H9 (cell line): ENCODE measurements around the gene PARVB. TPM values are rescaled to one million over a fixed set of nuclear protein-coding genes. Genes with fewer than 3 reads are reported as not detected.
A peak's percentile ranks its signal among the peaks of the same experiment; 100 is the strongest.

Source experiments
- DNase-seq: peaks from one replicate; pipeline ENCODE4 v3.0.0-alpha.2; 2017
- H2AFZ ChIP-seq: one replicate; pipeline ENCODE4 v1.6.1; 2013; ENCODE audit warnings: mild to moderate bottlenecking, low read length, control low read depth, moderate library complexity
- H2AK5ac ChIP-seq: 2 replicates; pipeline ENCODE4 v1.6.1; 2013; ENCODE audit warnings: low read length, control low read depth, mixed read lengths; ENCODE audit not compliant: insufficient read length
- H2BK120ac ChIP-seq: one replicate; pipeline ENCODE4 v1.6.1; 2013; ENCODE audit warnings: low read depth, mild to moderate bottlenecking, low read length, control low read depth, inconsistent platforms; ENCODE audit not compliant: poor library complexity, severe bottlenecking
- H2BK12ac ChIP-seq: 2 replicates; pipeline ENCODE4 v1.6.1; 2013; ENCODE audit warnings: low read length, control low read depth, mixed read lengths, low read depth; ENCODE audit not compliant: insufficient read length
- H2BK15ac ChIP-seq: 2 replicates; pipeline ENCODE4 v1.6.1; 2013; ENCODE audit warnings: low read depth, low read length, control low read depth
- H2BK20ac ChIP-seq: one replicate; pipeline ENCODE4 v1.6.1; 2013; ENCODE audit warnings: low read depth, mild to moderate bottlenecking, low read length, control low read depth, inconsistent platforms; ENCODE audit not compliant: poor library complexity, severe bottlenecking
- H2BK5ac ChIP-seq: 2 replicates; pipeline ENCODE4 v1.6.1; 2013; ENCODE audit warnings: low read length, control low read depth, mixed read lengths; ENCODE audit not compliant: insufficient read length
- H3K14ac ChIP-seq: 2 replicates; pipeline ENCODE4 v1.6.1; 2013; ENCODE audit warnings: low read length, control low read depth; ENCODE audit not compliant: insufficient read depth
- H3K18ac ChIP-seq: 2 replicates; pipeline ENCODE4 v1.6.1; 2013; ENCODE audit warnings: low read depth, mild to moderate bottlenecking, mixed read lengths, low read length, control low read depth; ENCODE audit not compliant: insufficient read length
- H3K23ac ChIP-seq: 2 replicates; pipeline ENCODE4 v1.6.1; 2013; ENCODE audit warnings: low read length, control low read depth, mixed read lengths, low read depth; ENCODE audit not compliant: insufficient read length
- H3K23me2 ChIP-seq: 2 replicates; pipeline ENCODE4 v1.6.1; 2013; ENCODE audit warnings: low read depth, mild to moderate bottlenecking, mixed read lengths, low read length, control low read depth; ENCODE audit not compliant: insufficient read length, poor library complexity, severe bottlenecking
- H3K27ac ChIP-seq: 2 replicates; pipeline ENCODE4 v1.5.1; 2013; ENCODE audit warnings: low read length, control low read depth, mixed read lengths, low read depth; ENCODE audit not compliant: insufficient read length
- H3K27me3 ChIP-seq: 2 replicates; pipeline ENCODE4 v1.6.1; 2013; ENCODE audit warnings: low read length, control low read depth, inconsistent platforms; ENCODE audit not compliant: insufficient read depth
- H3K4ac ChIP-seq: 2 replicates; pipeline ENCODE4 v1.6.1; 2013; ENCODE audit warnings: low read depth, mild to moderate bottlenecking, control low read depth, inconsistent platforms, low read length, moderate library complexity
- H3K4me1 ChIP-seq: 2 replicates; pipeline ENCODE4 v1.6.1; 2013; ENCODE audit warnings: low read length, control low read depth, inconsistent platforms; ENCODE audit not compliant: insufficient read depth
- H3K4me2 ChIP-seq: 2 replicates; pipeline ENCODE4 v1.6.1; 2013; ENCODE audit warnings: low read length, control low read depth, mixed read lengths; ENCODE audit not compliant: insufficient read length, insufficient read depth
- H3K56ac ChIP-seq: 2 replicates; pipeline ENCODE4 v1.6.1; 2013; ENCODE audit warnings: low read depth, mild to moderate bottlenecking, mixed read lengths, low read length, control low read depth; ENCODE audit not compliant: insufficient read length
- H3K79me1 ChIP-seq: 2 replicates; pipeline ENCODE4 v1.6.1; 2013; ENCODE audit warnings: low read depth, mild to moderate bottlenecking, moderate library complexity, low read length, control low read depth, inconsistent platforms; ENCODE audit not compliant: insufficient read depth, poor library complexity, severe bottlenecking
- H3K79me2 ChIP-seq: 2 replicates; pipeline ENCODE4 v1.6.1; 2013; ENCODE audit warnings: low read length, control low read depth, inconsistent platforms; ENCODE audit not compliant: insufficient read depth
- H3K9ac ChIP-seq: 2 replicates; pipeline ENCODE4 v1.6.1; 2013; ENCODE audit warnings: low read length, control low read depth, mixed read lengths; ENCODE audit not compliant: insufficient read length; ENCODE audit errors: extremely low read depth
- H3K9me3 ChIP-seq: one replicate; pipeline ENCODE4 v1.6.1; 2013; ENCODE audit warnings: low read depth, low read length, inconsistent platforms; ENCODE audit not compliant: control insufficient read depth
- H3T11ph ChIP-seq: one replicate; pipeline ENCODE4 v1.6.1; 2013; ENCODE audit warnings: mild to moderate bottlenecking, low read length, control low read depth, inconsistent platforms
- H4K20me1 ChIP-seq: one replicate; pipeline ENCODE4 v1.6.1; 2013; ENCODE audit not compliant: control insufficient read depth, insufficient read length, insufficient read depth
- H4K5ac ChIP-seq: 2 replicates; pipeline ENCODE4 v1.6.1; 2013; ENCODE audit warnings: low read depth, mild to moderate bottlenecking, mixed read lengths, low read length, control low read depth; ENCODE audit not compliant: insufficient read length
- H4K8ac ChIP-seq: replicated peaks from 2 replicates; pipeline ENCODE4 v1.6.1; 2013; ENCODE audit warnings: low read length, control low read depth, mixed read lengths, low read depth; ENCODE audit not compliant: insufficient read length
- H4K91ac ChIP-seq: 2 replicates; pipeline ENCODE4 v1.6.1; 2013; ENCODE audit warnings: low read depth, mild to moderate bottlenecking, moderate library complexity, mixed read lengths, low read length, control low read depth; ENCODE audit not compliant: insufficient read length
- H3K27ac Mint-ChIP-seq, 3 experiments: 2 replicates in 2 of 3; 3 replicates in 1 of 3; pipeline ENCODE4 v1.8.0; 2020 to 2021; ENCODE audit warnings: mixed read lengths in 3 of 3, mild to moderate bottlenecking in 1 of 3, moderate library complexity in 1 of 3
- H3K27me3 Mint-ChIP-seq: 2 replicates; pipeline ENCODE4 v1.8.0; 2021; ENCODE audit warnings: low read depth, mild to moderate bottlenecking, moderate library complexity, mixed read lengths
- H3K36me3 Mint-ChIP-seq, 3 experiments: 2 replicates in 2 of 3; 3 replicates in 1 of 3; pipeline ENCODE4 v1.8.0; 2020 to 2021; ENCODE audit warnings: low read depth in 3 of 3, mixed read lengths in 3 of 3; ENCODE audit not compliant: insufficient read depth in 1 of 3
- H3K4me1 Mint-ChIP-seq, 2 experiments: 2 replicates each; pipeline ENCODE4 v1.8.0; 2020; ENCODE audit warnings: mixed read lengths in 2 of 2
- H3K4me3 Mint-ChIP-seq, 2 experiments: 2 replicates in 1 of 2; 3 replicates in 1 of 2; pipeline ENCODE4 v1.8.0; 2020 to 2021; ENCODE audit warnings: mild to moderate bottlenecking in 2 of 2, mixed read lengths in 2 of 2, moderate library complexity in 1 of 2
- H3K9me3 Mint-ChIP-seq, 2 experiments: 2 replicates in 1 of 2; 3 replicates in 1 of 2; pipeline ENCODE4 v1.8.0; 2020; ENCODE audit warnings: mild to moderate bottlenecking in 2 of 2, mixed read lengths in 2 of 2, moderate library complexity in 1 of 2
- WGBS: extraction: QIAGEN DNeasy Blood & Tissue Kit; methylation state at CpG from one replicate; pipeline ENCODE4 v1.1.7; 2013; ENCODE audit warnings: missing lambda C conversion rate, low lambda C conversion rate, mixed read lengths; ENCODE audit not compliant: insufficient read length; ENCODE audit errors: extremely low coverage; 5-methylcytosine and 5-hydroxymethylcytosine counted together
- total RNA-seq: library from RNA; stranded (reverse); gene quantifications from 2 replicates; pipeline ENCODE4 v1.2.1, GENCODE V29; 2021
- TF ChIP-seq, protein P1 (sequence below): fragments of 200-600 bp; sonication (generic); conservative IDR thresholded peaks from 3 replicates; pipeline ENCODE4 v1.8.0; 2021; ENCODE audit warnings: antibody characterized with exemption, mild to moderate bottlenecking

Gene PARVB
- total RNA-seq, 1 experiment from 2014 or later: 15.6 TPM

DNA sequence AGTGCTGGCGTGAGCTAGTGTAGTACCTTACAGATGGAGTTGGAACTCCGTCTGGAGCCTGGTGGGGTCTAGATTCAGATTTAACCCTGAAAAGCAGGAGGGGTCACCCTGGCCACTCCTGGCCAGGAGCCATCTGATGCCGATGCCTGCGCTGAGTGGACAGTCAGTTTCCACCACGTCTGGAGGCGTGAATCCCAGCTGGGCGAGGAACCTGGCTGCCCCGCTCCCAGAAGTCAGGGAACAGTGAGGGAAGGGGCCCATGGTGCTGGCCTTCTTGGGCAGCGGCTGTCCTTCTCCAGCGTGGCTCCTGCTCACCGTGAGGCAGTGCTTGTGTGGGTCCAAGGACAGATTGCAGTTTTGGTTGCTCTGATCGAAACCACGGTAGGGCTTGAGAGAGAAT, 76.3 kb downstream of the PARVB start:
- Mint-ChIP-seq H3K27ac (peak overlapping the region in 1 of 3 experiments; percentile 44; a peak in 1 of 7 replicates), H3K36me3 (peaks cover 11 to 34% (median 13%) of the 10 kb centered on the region in 3 experiments), H3K9me3 (peaks cover 8 to 15% of the 10 kb centered on the region in 2 experiments), H3K4me1 (peaks cover 4 to 8% of the 10 kb centered on the region in 2 experiments; a peak in 2 of 4 replicates), H3K27me3 (no peaks in the 10 kb centered on the region), H3K4me3 (no peak overlapping the region)
- Histone ChIP-seq H3K79me2 (no peaks in the 10 kb centered on the region), H3K4ac (no peak overlapping the region), H3K14ac (peak overlapping the region; percentile 44; the same call in 1 of the 2 replicates), H3K9me3 (no peaks in the 10 kb centered on the region), H3K4me1 (no peaks in the 10 kb centered on the region), H2BK20ac (no peak overlapping the region), H3K4me2 (no peak overlapping the region), H2BK120ac (no peak overlapping the region), H4K91ac (no peak overlapping the region), H4K20me1 (no peaks in the 10 kb centered on the region), H3T11ph (no peak overlapping the region), H2AK5ac (no peak overlapping the region), H2BK15ac (no peak overlapping the region), H3K9ac (no peak overlapping the region), H2AFZ (no peak overlapping the region), H3K23me2 (no peaks in the 10 kb centered on the region), H2BK5ac (no peak overlapping the region), H4K8ac (no peak overlapping the region), H3K79me1 (no peaks in the 10 kb centered on the region), H2BK12ac (no peak overlapping the region), H3K18ac (peak overlapping the region; percentile 2), H3K56ac (no peak overlapping the region), H4K5ac (no peak overlapping the region), H3K23ac (no peak overlapping the region), H3K27ac (no peak overlapping the region), H3K27me3 (no peaks in the 10 kb centered on the region)
- no peak for DNase-seq
- WGBS: no CpG with 5 or more reads among the region's 13 CpGs
- TF ChIP-seq, protein P1, sequence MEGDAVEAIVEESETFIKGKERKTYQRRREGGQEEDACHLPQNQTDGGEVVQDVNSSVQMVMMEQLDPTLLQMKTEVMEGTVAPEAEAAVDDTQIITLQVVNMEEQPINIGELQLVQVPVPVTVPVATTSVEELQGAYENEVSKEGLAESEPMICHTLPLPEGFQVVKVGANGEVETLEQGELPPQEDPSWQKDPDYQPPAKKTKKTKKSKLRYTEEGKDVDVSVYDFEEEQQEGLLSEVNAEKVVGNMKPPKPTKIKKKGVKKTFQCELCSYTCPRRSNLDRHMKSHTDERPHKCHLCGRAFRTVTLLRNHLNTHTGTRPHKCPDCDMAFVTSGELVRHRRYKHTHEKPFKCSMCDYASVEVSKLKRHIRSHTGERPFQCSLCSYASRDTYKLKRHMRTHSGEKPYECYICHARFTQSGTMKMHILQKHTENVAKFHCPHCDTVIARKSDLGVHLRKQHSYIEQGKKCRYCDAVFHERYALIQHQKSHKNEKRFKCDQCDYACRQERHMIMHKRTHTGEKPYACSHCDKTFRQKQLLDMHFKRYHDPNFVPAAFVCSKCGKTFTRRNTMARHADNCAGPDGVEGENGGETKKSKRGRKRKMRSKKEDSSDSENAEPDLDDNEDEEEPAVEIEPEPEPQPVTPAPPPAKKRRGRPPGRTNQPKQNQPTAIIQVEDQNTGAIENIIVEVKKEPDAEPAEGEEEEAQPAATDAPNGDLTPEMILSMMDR: no peak
